Measurements from ENCODE around the gene MRPL27. TPM values are rescaled to one million over a fixed set of nuclear protein-coding genes. Genes with fewer than 3 reads are reported as not detected.

Gene MRPL27
- polyA plus RNA-seq, 1 donor from 2014 or later = 118 TPM

DNA sequence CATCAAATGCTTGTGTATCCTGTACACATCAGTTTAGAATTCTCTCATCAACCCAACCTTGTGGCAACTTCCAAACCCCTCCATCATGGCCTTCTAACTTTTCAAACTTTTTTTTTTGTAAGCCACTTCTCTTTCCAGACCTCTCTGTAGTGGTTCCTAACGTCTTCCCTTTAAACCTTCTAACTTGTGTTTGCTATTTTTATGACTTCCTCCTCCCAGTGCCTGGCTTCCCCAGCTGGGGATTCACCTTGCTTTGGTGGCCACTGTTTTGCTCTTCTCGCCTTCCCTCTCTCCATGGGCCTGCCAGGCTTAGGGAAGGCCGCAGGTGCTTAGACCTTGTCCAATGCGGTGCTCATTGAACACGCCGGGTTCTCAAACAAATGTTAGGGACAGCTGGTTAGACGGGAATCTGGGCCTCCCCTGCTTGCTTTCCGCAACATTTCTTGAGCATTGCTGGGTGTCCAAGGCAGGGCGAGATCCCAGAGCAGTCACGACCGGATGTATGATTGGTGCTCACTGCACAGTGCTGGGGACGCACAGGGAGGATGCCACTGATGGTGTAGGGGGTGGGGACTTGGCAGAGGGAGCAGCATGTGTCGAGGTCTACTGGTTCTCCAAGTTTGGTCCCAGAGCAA is 28.1 kb downstream of the MRPL27 start:
- Histone ChIP-seq H3K9me3 (ENCODE audit: low read length) (no peaks in the 10 kb centered on the region), H3K9ac (ENCODE audit: low read length) (no peak overlapping the region), H4K20me1 (ENCODE audit: insufficient read depth) (no peaks in the 10 kb centered on the region), H3F3A (ENCODE audit: insufficient read depth, low read length, poor library complexity, severe bottlenecking) (no peaks in the 10 kb centered on the region), H3K36me3 (ENCODE audit: insufficient read depth, low read length) (no peaks in the 10 kb centered on the region), H3K27me3 (ENCODE audit: insufficient read depth, low read depth, low read length) (no peaks in the 10 kb centered on the region), H3K4me3 (ENCODE audit: low read length) (peak overlapping the region; percentile 89), H2AFZ (ENCODE audit: low read depth, low read length) (no peak overlapping the region), H3K4me2 (ENCODE audit: low read length) (no peak overlapping the region), H3K27ac (ENCODE audit: low read length) (no peak overlapping the region), H3K9me2 (ENCODE audit: insufficient read depth, low read length) (no peaks in the 10 kb centered on the region), H3K79me2 (replicated peaks; ENCODE audit: insufficient read depth, low read length) (no peaks in the 10 kb centered on the region)
- TF ChIP-seq TAF1 (IDR thresholded peaks at IDR 0.05; ENCODE audit: low read depth) = no peak
- TF ChIP-seq POLR2AphosphoS5 (IDR thresholded peaks at IDR 0.05) = no peak
- TF ChIP-seq, protein P1, sequence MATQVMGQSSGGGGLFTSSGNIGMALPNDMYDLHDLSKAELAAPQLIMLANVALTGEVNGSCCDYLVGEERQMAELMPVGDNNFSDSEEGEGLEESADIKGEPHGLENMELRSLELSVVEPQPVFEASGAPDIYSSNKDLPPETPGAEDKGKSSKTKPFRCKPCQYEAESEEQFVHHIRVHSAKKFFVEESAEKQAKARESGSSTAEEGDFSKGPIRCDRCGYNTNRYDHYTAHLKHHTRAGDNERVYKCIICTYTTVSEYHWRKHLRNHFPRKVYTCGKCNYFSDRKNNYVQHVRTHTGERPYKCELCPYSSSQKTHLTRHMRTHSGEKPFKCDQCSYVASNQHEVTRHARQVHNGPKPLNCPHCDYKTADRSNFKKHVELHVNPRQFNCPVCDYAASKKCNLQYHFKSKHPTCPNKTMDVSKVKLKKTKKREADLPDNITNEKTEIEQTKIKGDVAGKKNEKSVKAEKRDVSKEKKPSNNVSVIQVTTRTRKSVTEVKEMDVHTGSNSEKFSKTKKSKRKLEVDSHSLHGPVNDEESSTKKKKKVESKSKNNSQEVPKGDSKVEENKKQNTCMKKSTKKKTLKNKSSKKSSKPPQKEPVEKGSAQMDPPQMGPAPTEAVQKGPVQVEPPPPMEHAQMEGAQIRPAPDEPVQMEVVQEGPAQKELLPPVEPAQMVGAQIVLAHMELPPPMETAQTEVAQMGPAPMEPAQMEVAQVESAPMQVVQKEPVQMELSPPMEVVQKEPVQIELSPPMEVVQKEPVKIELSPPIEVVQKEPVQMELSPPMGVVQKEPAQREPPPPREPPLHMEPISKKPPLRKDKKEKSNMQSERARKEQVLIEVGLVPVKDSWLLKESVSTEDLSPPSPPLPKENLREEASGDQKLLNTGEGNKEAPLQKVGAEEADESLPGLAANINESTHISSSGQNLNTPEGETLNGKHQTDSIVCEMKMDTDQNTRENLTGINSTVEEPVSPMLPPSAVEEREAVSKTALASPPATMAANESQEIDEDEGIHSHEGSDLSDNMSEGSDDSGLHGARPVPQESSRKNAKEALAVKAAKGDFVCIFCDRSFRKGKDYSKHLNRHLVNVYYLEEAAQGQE (IDR thresholded peaks at IDR 0.05; ENCODE audit: borderline replicate concordance) = no peak
- TF ChIP-seq RAD21 (conservative IDR thresholded peaks at IDR 0.05) = no peak
- TF ChIP-seq, protein P2, sequence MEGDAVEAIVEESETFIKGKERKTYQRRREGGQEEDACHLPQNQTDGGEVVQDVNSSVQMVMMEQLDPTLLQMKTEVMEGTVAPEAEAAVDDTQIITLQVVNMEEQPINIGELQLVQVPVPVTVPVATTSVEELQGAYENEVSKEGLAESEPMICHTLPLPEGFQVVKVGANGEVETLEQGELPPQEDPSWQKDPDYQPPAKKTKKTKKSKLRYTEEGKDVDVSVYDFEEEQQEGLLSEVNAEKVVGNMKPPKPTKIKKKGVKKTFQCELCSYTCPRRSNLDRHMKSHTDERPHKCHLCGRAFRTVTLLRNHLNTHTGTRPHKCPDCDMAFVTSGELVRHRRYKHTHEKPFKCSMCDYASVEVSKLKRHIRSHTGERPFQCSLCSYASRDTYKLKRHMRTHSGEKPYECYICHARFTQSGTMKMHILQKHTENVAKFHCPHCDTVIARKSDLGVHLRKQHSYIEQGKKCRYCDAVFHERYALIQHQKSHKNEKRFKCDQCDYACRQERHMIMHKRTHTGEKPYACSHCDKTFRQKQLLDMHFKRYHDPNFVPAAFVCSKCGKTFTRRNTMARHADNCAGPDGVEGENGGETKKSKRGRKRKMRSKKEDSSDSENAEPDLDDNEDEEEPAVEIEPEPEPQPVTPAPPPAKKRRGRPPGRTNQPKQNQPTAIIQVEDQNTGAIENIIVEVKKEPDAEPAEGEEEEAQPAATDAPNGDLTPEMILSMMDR (IDR thresholded peaks at IDR 0.05; ENCODE audit: poor library complexity, severe bottlenecking) = no peak
- TF ChIP-seq SMC3 (conservative IDR thresholded peaks at IDR 0.05; ENCODE audit: poor library complexity) = no peak

DNA sequence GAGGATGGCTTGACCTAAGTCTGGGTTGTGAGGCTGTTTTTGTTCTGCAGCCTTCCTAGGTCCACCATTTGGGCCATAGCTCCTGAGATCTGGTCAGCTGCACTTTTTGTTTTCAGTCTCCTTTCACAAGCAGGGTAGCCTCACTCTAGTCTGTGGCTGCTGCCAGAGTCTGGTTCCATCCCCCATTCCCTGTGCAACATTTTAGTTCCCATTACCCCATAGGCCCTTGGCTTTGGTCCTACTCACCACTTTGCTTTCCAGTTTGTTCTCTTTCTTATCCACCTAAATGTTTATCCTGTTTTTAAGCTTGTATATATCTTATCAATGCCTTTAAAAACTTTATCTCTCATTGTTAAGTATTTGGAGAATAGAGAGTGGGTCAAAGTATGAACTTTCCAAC is 33.6 kb downstream of the MRPL27 start:
- Histone ChIP-seq H4K20me1 (ENCODE audit: insufficient read depth) (no peaks in the 10 kb centered on the region), H3K27me3 (ENCODE audit: insufficient read depth, low read depth, low read length) (no peaks in the 10 kb centered on the region), H3K9me2 (ENCODE audit: insufficient read depth, low read length) (no peaks in the 10 kb centered on the region), H3K9ac (ENCODE audit: low read length) (no peak overlapping the region), H3K9me3 (ENCODE audit: low read length) (no peaks in the 10 kb centered on the region), H3K36me3 (ENCODE audit: insufficient read depth, low read length) (no peaks in the 10 kb centered on the region), H3K4me2 (ENCODE audit: low read length) (no peak overlapping the region), H2AFZ (ENCODE audit: low read depth, low read length) (no peak overlapping the region), H3K79me2 (replicated peaks; ENCODE audit: insufficient read depth, low read length) (no peaks in the 10 kb centered on the region), H3K4me3 (ENCODE audit: low read length) (no peak overlapping the region), H3F3A (ENCODE audit: insufficient read depth, low read length, poor library complexity, severe bottlenecking) (no peaks in the 10 kb centered on the region), H3K27ac (ENCODE audit: low read length) (no peak overlapping the region)
- TF ChIP-seq EP300 (conservative IDR thresholded peaks at IDR 0.05; ENCODE audit: poor library complexity, severe bottlenecking) = no peak
- no peak for TF ChIP-seq RAD21 (conservative IDR thresholded peaks at IDR 0.05)
- TF ChIP-seq POLR2AphosphoS5 (IDR thresholded peaks at IDR 0.05) = no peak
- no peak for TF ChIP-seq SMC3 (conservative IDR thresholded peaks at IDR 0.05; ENCODE audit: poor library complexity)
- TF ChIP-seq MXI1 (conservative IDR thresholded peaks at IDR 0.05; ENCODE audit: poor library complexity, severe bottlenecking) = no peak
- no peak for TF ChIP-seq TAF1 (IDR thresholded peaks at IDR 0.05; ENCODE audit: low read depth)
- TF ChIP-seq, protein P1 (IDR thresholded peaks at IDR 0.05; ENCODE audit: borderline replicate concordance) = no peak
- TF ChIP-seq, protein P2 (IDR thresholded peaks at IDR 0.05; ENCODE audit: poor library complexity, severe bottlenecking) = no peak
- TF ChIP-seq EZH2 (IDR thresholded peaks at IDR 0.05; ENCODE audit: borderline replicate concordance, insufficient read depth, low read length, poor library complexity, severe bottlenecking) = no peak
